B cell (primary cell): ENCODE measurements around the gene CYP26B1. TPM values are rescaled to one million over a fixed set of nuclear protein-coding genes. Genes with fewer than 3 reads are reported as not detected.
"Not testable (repeated sequence)": the region's sequence is repeated elsewhere in the genome, so short reads cannot be mapped to it uniquely, and the experiment has no call there.

Experiments
- ATAC-seq: fragments of 200-7000 bp; cut with Tn5 transposase; one replicate; pipeline ENCODE4 v1.10.0; 2021; ENCODE audit warnings: low read depth, mild to moderate bottlenecking, moderate number of reproducible peaks, moderate library complexity
- CTCF ChIA-PET: fragments of 350-600 bp; sonication (Branson Sonifier 250); formaldehyde crosslinking; loops from one replicate; lab custom pipeline; 2021; ENCODE audit warnings: antibody characterized with exemption, inconsistent platforms; lab: Charles Lee
- POLR2A ChIA-PET: fragments of 350-600 bp; sonication (Branson Sonifier 250); formaldehyde crosslinking; loops from one replicate; lab custom pipeline; 2021; ENCODE audit warnings: antibody characterized with exemption; lab: Charles Lee
- DNase-seq: peaks from one replicate; pipeline ENCODE4 v3.0.0; 2013
- H2AFZ ChIP-seq: 2 replicates; pipeline ENCODE4 v1.6.1; 2012; ENCODE audit warnings: mild to moderate bottlenecking, low read depth, low read length; ENCODE audit not compliant: insufficient read depth, poor library complexity, severe bottlenecking
- H3K27ac ChIP-seq, 2 donors: 1 replicate in 1 of 2; 2 replicates in 1 of 2; pipeline ENCODE4 v1.5.1; 2012 to 2013; ENCODE audit warnings: low read length in 2 of 2, mild to moderate bottlenecking in 2 of 2, moderate library complexity in 1 of 2
- H3K27me3 ChIP-seq, 4 experiments: fragments of 200-600 bp in 1 of 4; sonication (generic) in 1 of 4; replicated peaks in 1 of 4; 1 replicate in 2 of 4; 2 replicates in 2 of 4; pipeline versions ENCODE4 v1.6.1 to v1.7.0; 2013 to 2016; ENCODE audit warnings: low read length in 3 of 4, mild to moderate bottlenecking in 2 of 4, mixed read lengths in 1 of 4, moderate library complexity in 1 of 4; ENCODE audit not compliant: insufficient read depth in 4 of 4, control insufficient read depth in 3 of 4; ENCODE audit errors: control extremely low read depth in 1 of 4
- H3K36me3 ChIP-seq, 2 experiments: replicated peaks in 1 of 2; 1 replicate in 1 of 2; 2 replicates in 1 of 2; pipeline versions ENCODE4 v1.6.1 to v1.7.1; 2013; ENCODE audit warnings: low read length in 1 of 2; ENCODE audit not compliant: insufficient read depth in 2 of 2, control insufficient read depth in 1 of 2; ENCODE audit errors: control extremely low read depth in 1 of 2, extremely low read depth in 1 of 2
- H3K4me1 ChIP-seq, 2 donors: fragments of 200-600 bp in 1 of 2; sonication (generic) in 1 of 2; 1 replicate in 1 of 2; 2 replicates in 1 of 2; pipeline versions ENCODE4 v1.5.1 to v1.6.1; 2013 to 2017; ENCODE audit warnings: low read length in 2 of 2; ENCODE audit not compliant: control insufficient read depth in 2 of 2, insufficient read depth in 2 of 2
- H3K4me2 ChIP-seq: replicated peaks from 2 replicates; pipeline ENCODE3; 2012; ENCODE audit warnings: mild to moderate bottlenecking, low read depth, low read length; ENCODE audit not compliant: poor library complexity, severe bottlenecking
- H3K4me3 ChIP-seq, 5 experiments: fragments of 200-600 bp in 1 of 5; sonication (generic) in 1 of 5; 1 replicate in 3 of 5; 2 replicates in 2 of 5; pipeline versions ENCODE4 v1.5.1 to v1.7.0; 2011 to 2016; ENCODE audit warnings: low read length in 4 of 5, mild to moderate bottlenecking in 4 of 5, low read depth in 2 of 5, control low read depth in 1 of 5, moderate library complexity in 1 of 5; ENCODE audit not compliant: insufficient read depth in 1 of 5; ENCODE audit errors: control extremely low read depth in 1 of 5, extremely low read depth in 1 of 5
- H3K79me2 ChIP-seq: fragments of 200-600 bp; sonication (generic); one replicate; pipeline ENCODE4 v1.6.0; 2016; ENCODE audit warnings: low read length; ENCODE audit not compliant: control insufficient read depth, insufficient read depth
- H3K9ac ChIP-seq: fragments of 200-600 bp; sonication (generic); 2 replicates; pipeline ENCODE4 v1.6.1; 2017; ENCODE audit warnings: mild to moderate bottlenecking, low read length, moderate library complexity
- H3K9me3 ChIP-seq, 3 donors: one replicate each; pipeline versions ENCODE4 v1.6.1 to v1.7.1; 2013; ENCODE audit warnings: low read length in 2 of 3; ENCODE audit not compliant: control insufficient read depth in 2 of 3, insufficient read depth in 1 of 3; ENCODE audit errors: control extremely low read depth in 1 of 3
- H4K20me1 ChIP-seq: 2 replicates; pipeline ENCODE4 v1.6.0; 2012; ENCODE audit warnings: mild to moderate bottlenecking, low read length; ENCODE audit not compliant: insufficient read depth, control insufficient read depth, poor library complexity, severe bottlenecking
- H3K27ac Mint-ChIP-seq: one replicate; pipeline ENCODE4 v1.8.0; 2021; ENCODE audit warnings: mixed read lengths
- H3K27me3 Mint-ChIP-seq: one replicate; pipeline ENCODE4 v1.8.0; 2021; ENCODE audit warnings: mixed read lengths
- H3K4me1 Mint-ChIP-seq: one replicate; pipeline ENCODE4 v1.8.0; 2021; ENCODE audit warnings: mixed read lengths
- H3K4me3 Mint-ChIP-seq: one replicate; pipeline ENCODE4 v1.8.0; 2021; ENCODE audit warnings: mixed read lengths
- H3K9me3 Mint-ChIP-seq: one replicate; pipeline ENCODE4 v1.8.0; 2022; ENCODE audit warnings: mixed read lengths; ENCODE audit not compliant: insufficient read depth
- CTCF ChIP-seq: fragments of 200-600 bp; IDR thresholded peaks from one replicate; pipeline ENCODE4 v1.8.0; 2022; ENCODE audit warnings: antibody characterized with exemption, mild to moderate bottlenecking
- EZH2 ChIP-seq: IDR thresholded peaks from 2 replicates; pipeline ENCODE4 v1.6.1; 2012; ENCODE audit warnings: borderline replicate concordance, low read depth, mild to moderate bottlenecking, moderate library complexity, low read length; ENCODE audit not compliant: insufficient read depth, poor library complexity, severe bottlenecking
- WGBS: methylation state at CpG from one replicate; pipeline ENCODE4 v1.1.5; 2013; ENCODE audit warnings: missing lambda C conversion rate; ENCODE audit not compliant: insufficient coverage; 5-methylcytosine and 5-hydroxymethylcytosine counted together
- intact Hi-C: fragments of 100-400 bp; cut with micrococcal nuclease; formaldehyde crosslinking; loops from one replicate; pipeline ENCODE4 v1.10.0; 2022
- polyA plus RNA-seq: library from polyadenylated mRNA; depleted of rRNA; stranded (reverse); fragments of >200 nt; gene quantifications from 2 replicates; pipeline ENCODE4 v1.2.3, GENCODE V29; 2012
- total RNA-seq, 2 donors: library from RNA; stranded (reverse); fragments of 120-200 nt in 1 of 2; gene quantifications; 1 replicate in 1 of 2; 2 replicates in 1 of 2; pipeline versions ENCODE4 v1.2.3 to v1.2.4, GENCODE V29; 2013 to 2022

CYP26B1 gene
- total and polyA plus RNA-seq, 2 donors (not counting 1 experiment from before 2014, with no cell fraction given): not detected

- H3K9ac ChIP-seq: no peak overlapping the region
- H3K79me2 ChIP-seq: no peaks in the 10 kb centered on the region
- H3K9me3 ChIP-seq: peaks cover 0 to 7% (median 0%) of the 10 kb centered on the region in 3 donors
- H3K4me3 ChIP-seq: no peak overlapping the region
- ChIA-PET CTCF (no interaction called here), POLR2A (no interaction called here)
- intact Hi-C loops: no loop called here
- WGBS: 75% methylated on average over 4 of the region's 4 CpGs
- Mint-ChIP-seq H3K4me3 (no peak overlapping the region), H3K4me1 (no peaks in the 10 kb centered on the region), H3K9me3 (peaks cover 2% of the 10 kb centered on the region), H3K27ac (no peak overlapping the region), H3K27me3 (no peaks in the 10 kb centered on the region)
- no peak overlapping the region for H2AFZ ChIP-seq
- no peaks in the 10 kb centered on the region for H3K4me1 ChIP-seq
- no peaks in the 10 kb centered on the region for H3K27me3 ChIP-seq
- H3K36me3 ChIP-seq: no peaks in the 10 kb centered on the region
- H3K27ac ChIP-seq: no peak overlapping the region
- DNase-seq (no peak), ATAC-seq (no peak)
- no peak overlapping the region for H3K4me2 ChIP-seq
- TF ChIP-seq CTCF: no peak
- TF ChIP-seq EZH2: no peak
- H4K20me1 ChIP-seq: no peaks in the 10 kb centered on the region
Observed at GRCh38 chr2:72089028-72089427, 58.6 kb downstream of the CYP26B1 start.

- H3K9me3 ChIP-seq, H3K27me3 Mint-ChIP-seq, H4K20me1 ChIP-seq, H3K4me1 ChIP-seq, CTCF ChIA-PET, H2AFZ ChIP-seq, H3K9ac ChIP-seq, H3K27me3 ChIP-seq, H3K4me3 Mint-ChIP-seq, POLR2A ChIA-PET, H3K9me3 Mint-ChIP-seq, H3K27ac ChIP-seq, DNase-seq, H3K36me3 ChIP-seq, H3K79me2 ChIP-seq, intact Hi-C loops, H3K27ac Mint-ChIP-seq, H3K4me2 ChIP-seq, H3K4me3 ChIP-seq, H3K4me1 Mint-ChIP-seq, ATAC-seq: not testable (repeated sequence)
- 92% methylated on average over 23 of the region's 41 CpGs for WGBS
Observed at GRCh38 chr2:72086871-72087633, 60.6 kb downstream of the CYP26B1 start.
